Skeletal muscle tissue (tissue), 1 donor: Measurements from ENCODE around the gene MRGPRG. TPM values are rescaled to one million over a fixed set of nuclear protein-coding genes. Genes with fewer than 3 reads are reported as not detected.

ENCODE experiments used
- total RNA-seq: library from RNA; depleted of rRNA; stranded (reverse); fragments of >200 nt; gene quantifications from one replicate; pipeline ENCODE4 v1.2.3, GENCODE V29; 2014

The MRGPRG gene
- total RNA-seq, 1 donor from 2014 or later: not detected

Other genes with a start within 250 kb of the MRGPRG start
- gene NAP1L4, start 226.5 kb downstream of the MRGPRG start, total RNA-seq: 148 TPM
- 11.5 TPM for gene CARS1, start 161.4 kb downstream of the MRGPRG start, total RNA-seq
- 19.3 TPM for gene OSBPL5, start 53.5 kb downstream of the MRGPRG start, total RNA-seq
- not detected for gene MRGPRE, start 13.6 kb upstream of the MRGPRG start, total RNA-seq
- gene ZNF195, start 160.3 kb upstream of the MRGPRG start, total RNA-seq: 9.4 TPM